Fibroblast of pulmonary artery (primary cell): ENCODE measurements around the gene PSME3IP1.
A peak's percentile ranks its signal among the peaks of the same experiment; 100 is the strongest.

ENCODE experiments used
- DNase-seq: peaks from one replicate; pipeline ENCODE4 v3.0.0-alpha.2; 2010; ENCODE audit warnings: low read depth
- H3K4me3 ChIP-seq: replicated peaks from 2 replicates; pipeline ENCODE4 v1.5.1; 2011; ENCODE audit warnings: low read depth, mild to moderate bottlenecking, control low read depth, low read length, moderate library complexity
- TF ChIP-seq, protein P1 (sequence below): IDR thresholded peaks from 2 replicates; pipeline ENCODE4 v1.5.1; 2011; ENCODE audit warnings: mild to moderate bottlenecking, control low read depth, low read length, inconsistent platforms; ENCODE audit errors: missing control alignments

The PSME3IP1 gene

DNA sequence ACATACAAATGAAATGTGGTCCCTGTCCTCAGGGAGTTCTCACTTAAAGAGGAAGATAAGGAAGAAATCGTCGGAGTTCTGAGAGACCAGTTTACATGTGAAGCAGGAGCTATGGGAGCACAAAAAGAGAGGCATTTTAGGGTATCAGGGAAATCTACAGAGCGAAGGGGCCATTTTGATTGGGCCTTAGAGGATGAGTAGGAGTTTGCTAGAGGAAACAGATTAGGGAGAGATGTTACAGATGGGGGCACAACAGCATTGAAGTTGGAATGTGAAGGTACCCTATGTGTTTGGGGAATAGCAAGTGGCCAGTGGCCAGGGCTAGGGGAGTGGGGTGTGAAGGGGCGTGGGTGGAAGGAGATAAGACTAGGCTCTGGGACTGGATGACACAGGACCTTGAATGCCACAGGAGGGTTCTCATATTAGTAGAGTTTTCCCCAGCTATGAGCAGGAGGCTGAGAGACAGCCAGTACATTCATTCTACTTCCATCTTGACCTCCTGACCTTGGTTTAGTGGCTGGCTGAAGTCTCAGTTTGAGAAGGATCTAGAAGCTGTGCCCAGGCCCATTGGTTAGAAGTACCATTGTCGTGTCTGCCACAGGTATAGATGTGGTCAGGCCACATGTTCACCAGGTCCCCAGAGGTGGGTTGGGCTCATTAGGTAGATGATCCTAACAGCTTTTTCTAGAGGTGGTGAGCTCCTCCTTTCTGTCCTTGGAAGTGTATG lies 58.6 kb downstream of the PSME3IP1 start:
- DNase-seq: no peak
- no peak overlapping the region for H3K4me3 ChIP-seq
- TF ChIP-seq, protein P1, sequence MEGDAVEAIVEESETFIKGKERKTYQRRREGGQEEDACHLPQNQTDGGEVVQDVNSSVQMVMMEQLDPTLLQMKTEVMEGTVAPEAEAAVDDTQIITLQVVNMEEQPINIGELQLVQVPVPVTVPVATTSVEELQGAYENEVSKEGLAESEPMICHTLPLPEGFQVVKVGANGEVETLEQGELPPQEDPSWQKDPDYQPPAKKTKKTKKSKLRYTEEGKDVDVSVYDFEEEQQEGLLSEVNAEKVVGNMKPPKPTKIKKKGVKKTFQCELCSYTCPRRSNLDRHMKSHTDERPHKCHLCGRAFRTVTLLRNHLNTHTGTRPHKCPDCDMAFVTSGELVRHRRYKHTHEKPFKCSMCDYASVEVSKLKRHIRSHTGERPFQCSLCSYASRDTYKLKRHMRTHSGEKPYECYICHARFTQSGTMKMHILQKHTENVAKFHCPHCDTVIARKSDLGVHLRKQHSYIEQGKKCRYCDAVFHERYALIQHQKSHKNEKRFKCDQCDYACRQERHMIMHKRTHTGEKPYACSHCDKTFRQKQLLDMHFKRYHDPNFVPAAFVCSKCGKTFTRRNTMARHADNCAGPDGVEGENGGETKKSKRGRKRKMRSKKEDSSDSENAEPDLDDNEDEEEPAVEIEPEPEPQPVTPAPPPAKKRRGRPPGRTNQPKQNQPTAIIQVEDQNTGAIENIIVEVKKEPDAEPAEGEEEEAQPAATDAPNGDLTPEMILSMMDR: no peak

DNA sequence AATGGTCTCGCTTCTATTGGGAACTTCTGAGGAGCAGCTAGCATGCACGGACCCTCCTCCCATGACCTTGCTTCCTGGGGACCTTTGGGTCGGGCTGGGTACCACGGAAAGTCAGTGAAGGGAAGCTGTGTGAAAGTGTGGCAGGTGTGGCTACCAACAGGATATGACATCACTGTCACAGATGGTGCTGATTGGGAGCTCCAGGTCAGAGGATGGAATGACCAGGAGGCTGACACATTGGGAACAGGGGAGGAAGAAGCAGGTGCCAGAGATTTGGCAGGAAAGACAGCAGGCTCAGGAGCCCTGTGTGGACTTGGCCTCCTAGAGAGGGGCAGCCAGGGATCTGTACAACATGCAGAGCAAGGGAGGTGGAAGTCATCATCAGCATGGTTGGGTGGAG lies 59.4 kb downstream of the PSME3IP1 start:
- no peak overlapping the region for H3K4me3 ChIP-seq
- DNase-seq: no peak
- TF ChIP-seq, protein P1: no peak

DNA sequence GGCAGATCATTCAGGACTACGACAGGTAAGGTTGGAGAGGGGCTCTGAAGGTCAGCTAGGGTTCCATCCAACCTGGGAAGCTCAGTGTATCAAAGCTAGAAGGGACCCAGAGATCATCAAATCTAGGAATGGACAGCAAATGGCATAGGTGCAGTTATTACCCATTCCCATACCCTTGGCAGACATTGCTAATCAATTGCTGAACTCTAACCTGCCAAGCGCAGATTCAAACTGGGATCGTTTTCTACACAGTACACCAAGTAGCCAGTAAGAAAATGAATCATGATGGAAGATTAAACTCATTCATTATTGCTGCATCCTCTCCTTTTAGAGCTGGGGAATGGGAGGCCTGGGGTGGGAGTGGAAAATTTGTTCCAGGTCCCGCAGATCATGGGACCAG lies 59.9 kb downstream of the PSME3IP1 start:
- no peak overlapping the region for H3K4me3 ChIP-seq
- DNase-seq: no peak
- TF ChIP-seq, protein P1: no peak

DNA sequence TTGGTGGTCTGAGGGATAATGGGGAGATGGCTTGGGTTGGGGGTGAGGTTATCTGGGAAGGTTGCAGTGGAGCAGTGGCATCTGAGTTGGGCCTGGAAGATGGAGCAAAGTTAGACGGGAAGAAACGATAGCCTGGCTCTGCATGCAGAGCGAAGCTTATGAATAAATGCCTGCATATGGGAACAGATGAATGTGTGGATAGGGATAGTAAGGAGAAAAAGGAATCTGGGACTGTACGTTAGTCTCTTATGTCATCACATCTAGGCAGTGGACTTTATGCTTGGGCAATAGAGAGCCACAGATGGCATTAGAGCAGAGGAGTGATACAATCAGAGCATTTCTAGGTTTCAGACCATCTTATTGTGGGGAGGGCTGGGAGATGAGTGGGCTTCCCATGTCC lies 60.5 kb downstream of the PSME3IP1 start:
- no peak overlapping the region for H3K4me3 ChIP-seq
- no peak for DNase-seq
- TF ChIP-seq, protein P1: no peak

DNA sequence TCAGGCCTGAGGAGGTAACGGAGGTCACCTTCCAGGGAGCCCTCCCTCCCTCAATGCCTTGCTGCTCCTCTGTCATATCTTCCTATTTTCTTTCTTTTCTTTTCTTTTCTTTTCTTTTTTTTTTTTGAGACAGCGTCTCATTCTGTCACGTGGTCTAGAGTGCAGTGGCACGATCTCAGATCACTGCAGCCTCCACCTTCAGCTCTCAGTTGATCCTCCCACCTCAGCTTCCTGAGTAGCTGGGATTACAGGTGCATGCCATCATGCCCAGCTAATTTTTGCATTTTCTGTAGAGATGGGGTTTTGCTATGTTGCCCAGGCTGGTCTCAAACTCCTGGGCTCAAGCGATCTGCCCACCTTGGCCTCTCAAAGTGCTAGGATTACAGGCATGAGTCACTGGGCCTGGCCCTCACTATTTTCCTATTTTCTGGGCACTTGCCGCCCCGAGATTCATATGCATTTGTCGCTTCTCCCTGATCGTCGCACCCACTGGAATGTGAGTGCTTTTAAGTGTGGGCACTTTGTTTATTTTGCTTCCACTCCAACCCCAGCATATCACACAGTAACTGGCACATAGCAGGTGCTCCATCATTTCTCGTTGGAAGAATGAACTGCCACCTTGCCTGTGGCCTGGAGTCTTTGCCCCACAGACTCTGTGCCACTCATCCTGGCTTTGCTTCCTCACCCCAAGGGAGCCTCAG lies 61.7 kb downstream of the PSME3IP1 start:
- no peak for DNase-seq
- TF ChIP-seq, protein P1: no peak
- no peak overlapping the region for H3K4me3 ChIP-seq

DNA sequence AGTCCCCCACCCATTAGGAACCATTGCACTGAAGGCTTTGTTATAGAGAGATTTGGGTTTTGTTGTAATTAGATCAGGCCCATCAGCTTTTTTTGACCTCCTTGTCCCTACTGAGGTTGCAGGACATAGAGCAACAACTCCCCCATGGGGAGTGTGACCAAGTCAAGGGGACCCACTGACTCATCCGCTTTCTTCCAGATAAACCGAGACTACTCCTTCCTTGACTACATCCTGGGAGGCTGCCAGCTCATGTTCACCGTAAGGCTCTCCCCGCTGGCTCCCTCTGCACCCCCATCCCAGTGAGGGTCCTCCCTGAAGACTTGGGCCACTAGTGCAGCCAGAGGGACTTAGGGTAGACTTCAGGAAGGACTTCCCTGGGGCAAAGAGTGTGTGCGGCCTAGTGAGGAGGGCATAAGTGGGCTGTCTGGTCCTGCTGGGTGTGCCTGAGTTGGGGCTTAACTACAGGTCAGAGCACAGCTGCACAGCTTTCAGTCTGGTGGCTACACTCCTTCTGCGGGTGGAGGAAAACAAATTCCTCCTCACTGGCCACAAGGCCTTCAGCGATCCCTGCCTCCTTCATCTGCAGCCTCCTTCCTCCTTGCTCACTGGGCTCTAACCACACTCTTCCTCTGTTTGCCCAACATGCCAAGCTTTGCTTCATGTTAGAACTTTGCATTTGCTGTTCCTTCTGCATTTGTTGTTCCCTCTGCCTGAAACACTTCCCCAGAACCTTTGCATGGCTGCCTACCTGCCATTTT lies 62.4 kb downstream of the PSME3IP1 start:
- DNase-seq: peak; percentile 23
- no peak overlapping the region for H3K4me3 ChIP-seq
- TF ChIP-seq, protein P1: no peak
